Germinal center (tissue), 1 donor: Measurements from ENCODE around the gene PBRM1.
"Not testable (repeated sequence)": the region's sequence is repeated elsewhere in the genome, so short reads cannot be mapped to it uniquely, and the experiment has no call there.

Experiments
- DNase-seq: peaks from one replicate; pipeline ENCODE4 v3.0.0; 2012; ENCODE audit warnings: mixed read lengths, low spot score

Gene PBRM1

DNA sequence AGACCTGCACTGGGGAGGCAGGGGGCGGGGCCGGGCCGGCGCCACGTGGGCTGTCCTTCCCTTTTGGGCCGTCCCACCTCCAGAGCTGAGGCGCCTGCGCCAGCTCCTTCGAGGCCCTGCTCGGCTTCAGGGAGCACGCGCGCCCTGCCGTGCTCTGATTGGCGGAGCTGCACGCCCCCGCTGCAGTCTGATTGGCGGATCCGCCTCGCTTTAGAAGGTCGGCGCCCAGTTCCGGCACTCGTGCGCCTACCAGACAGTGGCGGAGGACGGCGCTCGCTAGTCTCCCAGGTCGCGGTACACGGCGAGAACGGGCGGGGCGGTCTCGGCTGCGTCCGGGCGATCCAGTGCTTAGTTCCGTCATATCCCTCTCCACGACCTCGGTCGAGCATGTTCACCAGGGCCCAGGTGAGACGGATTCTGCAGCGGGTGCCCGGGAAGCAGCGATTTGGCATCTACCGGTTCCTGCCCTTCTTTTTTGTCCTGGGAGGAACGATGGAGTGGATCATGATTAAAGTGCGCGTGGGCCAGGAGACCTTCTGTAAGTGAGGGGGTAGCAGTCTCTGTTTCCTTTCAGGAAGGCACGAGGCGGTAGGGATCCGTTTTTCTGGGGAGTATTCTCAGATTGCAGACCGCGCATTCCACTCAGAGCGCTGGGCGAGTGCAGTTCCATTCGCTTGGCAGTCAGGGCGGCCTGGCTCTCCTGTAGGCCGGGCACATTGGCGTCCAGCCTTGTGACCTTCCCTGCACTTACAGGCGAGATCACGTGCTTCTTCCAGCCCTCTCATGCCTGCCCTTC is 149.1 kb downstream of the PBRM1 start, which contains the start of gene UQCC5:
Gene UQCC5 (plus strand): TSS at position 237 of the 796 bp plus-strand sequence. CDS start 151 bp downstream, at position 388.
- DNase-seq = peak; percentile 99

DNA sequence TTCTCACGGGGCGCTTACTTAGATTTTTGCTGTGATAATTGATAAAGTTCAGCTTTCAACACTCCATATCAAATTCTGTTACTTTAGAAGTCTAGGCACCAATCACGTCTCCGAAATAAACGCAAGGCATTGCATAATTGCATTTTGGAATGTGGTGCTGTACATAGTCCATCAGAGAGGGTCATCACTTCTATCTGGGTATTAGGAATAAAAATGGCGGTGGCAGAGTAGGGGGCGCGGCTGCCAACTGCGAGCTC is 149.7 kb downstream of the PBRM1 start:
- no peak for DNase-seq

DNA sequence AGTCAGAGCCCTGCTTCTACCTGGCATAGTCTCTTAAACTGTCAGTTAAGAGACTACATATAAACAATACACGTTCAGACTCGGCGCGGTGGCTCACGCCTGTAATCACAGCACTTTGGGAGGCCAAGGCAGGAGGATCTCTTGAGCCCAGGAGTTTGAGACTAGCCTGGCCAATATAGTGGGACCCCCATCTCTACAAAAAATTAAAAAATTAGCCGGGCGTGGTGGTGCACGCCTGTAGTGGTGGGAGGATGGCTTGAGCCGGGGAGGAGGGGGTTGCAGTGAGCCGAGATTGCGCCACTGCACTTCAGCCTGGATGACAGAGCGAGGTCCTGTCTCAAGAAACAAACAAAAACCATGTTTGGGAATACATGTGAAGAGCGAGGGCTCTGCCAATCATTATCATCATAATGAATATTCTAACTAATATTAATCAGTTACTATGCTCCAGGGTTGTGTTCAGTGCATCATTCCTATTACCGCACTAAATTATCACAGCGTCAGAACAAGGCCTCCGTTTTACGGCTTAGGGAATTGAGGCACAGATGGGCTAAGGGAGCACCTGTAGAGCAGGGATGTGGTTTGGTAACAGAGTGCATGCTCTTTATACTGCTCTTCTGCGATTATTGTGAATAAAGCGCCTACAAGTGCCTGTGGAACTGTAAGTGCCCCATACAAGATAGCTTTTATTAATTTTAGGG is 150.2 kb downstream of the PBRM1 start:
- no peak for DNase-seq

DNA sequence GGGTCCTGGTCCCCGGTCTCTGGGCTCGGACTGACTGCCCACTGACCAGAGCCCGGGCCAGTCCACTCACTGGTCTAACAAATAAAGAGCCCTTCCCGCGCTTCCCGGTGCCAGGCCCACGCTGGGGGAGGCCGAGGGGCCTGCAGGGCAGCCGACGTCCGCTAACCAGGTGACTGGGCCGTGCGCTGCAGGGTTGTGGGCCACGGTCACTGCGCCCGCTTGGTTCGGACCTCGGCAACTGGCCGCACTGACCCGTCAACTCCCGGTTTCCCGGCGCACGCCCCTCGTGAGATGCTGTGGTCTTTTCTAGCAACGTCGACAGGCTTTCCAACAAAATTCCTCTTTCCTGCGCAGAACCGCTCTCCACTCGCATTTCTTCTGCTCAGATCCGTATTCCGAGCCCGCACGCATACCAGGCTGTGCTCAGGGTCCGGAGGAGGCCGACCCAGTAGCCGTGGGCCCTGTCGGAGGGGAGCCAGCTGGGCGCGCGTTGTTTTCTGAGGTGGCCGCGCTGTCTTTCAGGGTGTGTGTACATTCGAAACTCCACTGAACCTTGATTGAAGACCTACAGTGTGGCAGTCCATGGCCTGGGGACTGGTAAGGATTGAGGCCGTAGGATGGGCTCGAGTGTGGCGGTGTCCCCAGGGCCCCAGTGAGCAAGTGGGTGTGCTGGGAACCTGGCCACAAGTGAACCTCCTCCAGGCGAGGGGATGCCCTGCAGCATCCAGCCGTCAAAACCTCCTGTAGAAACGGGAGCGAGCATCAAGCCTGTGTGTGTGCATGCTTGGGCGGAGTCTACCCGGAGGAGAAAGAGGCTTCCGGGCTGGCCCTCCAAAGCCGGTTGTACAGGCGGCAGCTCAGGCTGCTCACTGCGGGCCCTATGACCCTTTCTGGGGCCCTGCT is 151.2 kb downstream of the PBRM1 start:
- peak; percentile 1 for DNase-seq

DNA sequence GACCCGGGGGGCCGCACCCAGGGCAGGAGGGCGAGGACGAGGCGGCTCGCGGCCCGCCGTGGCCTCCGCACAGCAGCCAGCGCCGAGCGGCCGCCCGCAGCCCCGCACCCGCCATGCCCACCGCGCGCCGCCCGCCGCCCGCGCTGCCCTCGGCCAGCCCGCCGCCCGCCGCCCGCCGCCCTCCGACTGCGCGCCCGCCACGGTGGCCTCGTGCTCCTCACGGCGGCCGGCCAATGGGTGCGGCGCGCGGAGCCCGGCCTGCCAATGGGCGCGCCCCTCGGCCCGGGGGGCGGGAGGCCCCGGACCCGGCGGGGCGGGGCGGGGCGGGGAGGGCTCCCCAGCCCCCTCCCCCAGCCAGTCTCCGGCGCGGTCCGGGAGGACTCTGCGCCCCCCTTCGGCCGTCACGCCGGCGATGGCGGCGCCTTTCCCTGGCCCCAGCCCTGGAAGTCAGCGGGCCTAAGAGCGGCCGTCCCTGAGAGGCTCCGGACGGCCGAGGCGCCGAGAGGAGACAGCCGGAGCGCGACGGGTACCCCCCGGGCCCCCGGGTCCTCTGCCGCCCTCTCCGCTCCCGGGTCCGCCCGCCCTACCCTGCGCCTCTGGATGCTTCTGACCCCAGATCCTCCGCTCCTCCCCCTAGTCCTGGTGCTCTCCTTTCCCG is 152.0 kb downstream of the PBRM1 start, which contains the start of gene NT5DC2:
Gene NT5DC2 (minus strand): TSS at position 235 of the 658 bp plus-strand sequence. CDS start 120 bp downstream, at position 115.
- DNase-seq = peak; percentile 91

DNA sequence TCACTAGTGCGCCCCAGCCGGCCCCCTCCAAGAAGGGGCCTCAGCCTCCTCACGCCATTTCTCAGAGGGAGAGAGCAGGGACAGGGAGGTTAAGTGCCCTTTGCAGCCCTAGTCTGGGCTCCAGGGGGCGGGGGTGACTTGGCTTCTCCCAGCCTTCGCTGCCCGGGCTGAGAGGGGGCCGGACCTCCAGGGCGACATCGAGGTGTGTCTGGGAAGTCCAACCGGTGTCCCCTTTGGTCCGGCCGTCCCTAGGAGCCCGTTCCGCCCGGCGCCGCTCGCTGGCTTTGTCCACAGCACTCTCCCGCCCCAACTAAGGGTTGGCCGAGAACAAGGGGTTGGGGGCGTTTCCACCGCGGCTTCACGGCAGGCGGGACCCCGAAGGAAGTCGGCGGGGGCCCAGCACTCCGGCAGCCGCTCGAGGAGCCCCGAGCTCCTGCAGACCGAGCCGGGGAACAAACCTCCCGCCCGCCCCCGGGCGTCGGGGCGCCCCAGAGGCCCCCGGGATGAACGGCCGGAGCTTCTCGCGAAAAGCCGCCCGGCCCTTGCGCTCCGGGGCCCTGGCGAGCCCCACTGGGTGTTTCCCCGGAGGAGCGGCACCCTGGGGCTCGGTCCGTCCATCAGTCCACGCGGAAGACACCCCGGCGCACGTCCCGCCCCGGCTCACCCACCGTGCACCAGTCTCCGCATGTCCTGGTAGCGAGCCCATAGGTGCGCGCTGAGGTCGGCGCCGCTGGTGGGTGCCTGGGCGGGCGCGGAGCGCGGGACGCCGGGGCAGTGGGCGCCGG is 152.7 kb downstream of the PBRM1 start:
- DNase-seq = peak; percentile 60

DNA sequence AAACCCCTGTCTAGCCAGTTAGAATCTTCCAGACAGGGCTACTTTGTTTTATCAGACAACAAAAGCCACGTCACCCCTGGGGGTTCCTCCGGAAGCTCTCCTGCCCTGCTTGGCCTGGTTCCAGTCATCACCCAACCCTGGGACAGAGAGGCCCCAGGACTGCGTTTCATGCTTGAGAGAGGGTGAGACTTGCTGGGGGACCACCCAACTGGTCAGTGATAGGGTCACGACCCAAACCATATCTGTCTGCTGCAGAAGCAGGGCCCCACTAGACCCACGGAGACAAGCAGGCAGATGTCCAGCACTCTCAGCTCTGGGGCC is 153.2 kb downstream of the PBRM1 start:
- no peak for DNase-seq

DNA sequence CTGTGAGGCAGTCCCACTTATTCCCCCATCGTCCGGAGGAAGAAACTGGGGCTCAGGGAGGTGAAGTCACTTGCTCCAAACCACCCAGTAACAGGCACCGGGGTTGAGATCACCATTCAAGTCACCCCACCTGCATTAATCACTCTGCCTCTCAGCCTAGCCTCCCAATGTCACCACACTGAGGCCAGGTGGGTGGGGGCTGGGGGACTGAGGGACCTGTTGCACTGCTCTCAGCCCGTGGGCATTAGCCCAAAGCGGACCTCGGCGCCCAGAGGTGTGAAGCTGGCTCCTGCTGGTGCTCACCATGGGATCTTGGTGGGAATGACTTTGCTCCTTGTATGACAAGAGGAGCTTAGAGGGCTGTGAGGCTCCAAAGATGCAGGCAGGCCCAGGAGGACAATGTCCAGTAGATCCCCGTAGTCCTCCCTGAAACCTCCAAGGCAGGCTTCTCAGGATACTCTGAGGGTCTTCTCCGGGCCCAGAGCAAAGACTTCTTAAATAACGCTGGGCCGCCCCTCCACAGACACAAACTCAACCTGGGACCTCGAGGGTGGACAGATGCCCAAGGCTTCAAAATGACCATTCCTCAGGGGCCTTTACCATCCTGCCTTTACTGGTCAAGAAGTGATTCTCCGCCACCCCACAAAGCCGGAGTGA is 153.7 kb downstream of the PBRM1 start:
- no peak for DNase-seq

DNA sequence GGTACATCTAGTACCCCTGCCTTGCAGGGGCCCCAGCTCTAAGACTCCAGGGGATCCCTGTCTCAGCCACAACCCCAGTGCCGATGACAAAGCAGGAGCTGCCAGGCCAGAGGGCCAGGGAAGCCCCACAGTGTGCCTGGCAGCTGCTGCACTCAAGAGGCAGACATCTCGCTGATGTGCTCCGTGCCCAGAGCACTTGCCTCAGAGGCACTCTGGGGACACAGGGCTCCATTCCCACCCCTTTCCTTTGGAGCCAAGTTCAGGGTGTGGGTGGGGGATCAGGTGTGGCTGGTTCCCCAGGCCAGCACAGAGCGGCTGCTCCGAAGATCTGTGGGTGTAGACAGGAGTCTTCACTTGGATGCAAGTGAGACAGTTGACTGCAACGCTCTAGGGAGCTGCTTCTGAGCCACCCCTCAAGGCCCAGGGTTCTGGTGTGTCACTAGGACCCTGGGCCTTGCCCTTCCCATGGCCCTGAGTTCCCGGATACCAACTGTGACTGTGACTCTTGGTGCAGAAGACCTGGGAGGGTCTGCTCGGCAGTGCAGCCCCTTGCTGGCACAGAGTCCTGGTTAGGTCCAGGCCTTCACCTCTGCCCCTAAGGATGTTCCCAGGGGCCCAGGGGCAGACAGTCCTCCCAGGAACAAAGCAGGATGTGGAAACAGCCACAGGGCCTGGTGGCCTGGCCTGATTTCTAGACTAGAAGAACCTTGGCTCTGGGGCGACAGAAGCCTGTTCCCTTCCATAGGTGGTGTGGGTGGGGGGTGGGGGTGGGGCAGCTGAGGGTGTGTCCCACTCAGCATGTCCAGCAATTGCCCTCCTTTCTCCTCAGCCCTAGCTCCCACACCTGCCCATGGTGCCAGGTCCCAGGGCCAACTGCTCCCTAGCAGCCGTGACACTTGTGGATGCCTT is 154.5 kb downstream of the PBRM1 start:
- no peak for DNase-seq

DNA sequence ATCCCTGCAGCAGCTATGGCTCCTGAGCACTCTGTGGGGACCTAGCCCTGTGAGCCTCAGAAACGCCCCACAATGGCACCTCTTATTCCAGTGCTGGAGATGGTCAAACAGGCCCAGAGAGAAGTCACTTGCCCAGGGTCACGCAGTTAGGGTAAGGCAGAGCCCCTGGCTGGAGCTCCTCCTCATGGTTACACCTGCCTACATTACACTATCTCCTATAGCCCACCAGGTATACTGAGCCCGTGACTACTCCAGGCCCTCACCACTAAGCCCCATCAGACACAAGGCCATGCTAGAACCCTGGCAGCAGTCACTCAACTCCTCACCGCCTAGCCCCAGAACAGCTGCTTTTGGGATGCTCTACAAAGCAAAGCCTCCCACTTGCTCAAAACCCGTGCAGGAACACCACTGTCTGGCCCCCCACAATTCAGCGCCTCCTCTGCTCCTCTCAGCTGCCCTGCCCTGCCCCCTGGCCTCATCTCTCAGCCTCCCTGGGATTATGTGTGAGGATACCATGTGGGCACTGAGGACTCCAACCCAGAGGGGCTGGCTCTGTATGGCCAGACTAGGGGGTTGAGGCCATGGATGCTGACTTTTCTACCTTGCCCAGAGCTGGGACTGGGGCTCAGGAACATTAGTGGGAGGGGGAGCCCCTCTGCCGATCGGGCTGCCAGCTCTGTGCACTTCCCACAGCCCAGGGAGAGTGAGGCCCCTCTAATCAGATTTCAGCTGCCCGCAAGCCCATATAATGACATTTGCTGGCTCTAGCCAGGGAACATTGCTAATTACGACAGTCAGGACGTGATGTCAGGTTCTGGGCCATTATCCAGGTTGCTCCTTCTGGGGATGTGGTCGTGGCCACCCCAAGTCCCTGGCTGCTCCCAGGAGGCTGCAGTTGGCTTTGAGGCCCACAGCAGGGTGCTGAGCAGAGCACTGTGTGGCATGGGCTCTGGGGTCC is 156.1 kb downstream of the PBRM1 start:
- no peak for DNase-seq

DNA sequence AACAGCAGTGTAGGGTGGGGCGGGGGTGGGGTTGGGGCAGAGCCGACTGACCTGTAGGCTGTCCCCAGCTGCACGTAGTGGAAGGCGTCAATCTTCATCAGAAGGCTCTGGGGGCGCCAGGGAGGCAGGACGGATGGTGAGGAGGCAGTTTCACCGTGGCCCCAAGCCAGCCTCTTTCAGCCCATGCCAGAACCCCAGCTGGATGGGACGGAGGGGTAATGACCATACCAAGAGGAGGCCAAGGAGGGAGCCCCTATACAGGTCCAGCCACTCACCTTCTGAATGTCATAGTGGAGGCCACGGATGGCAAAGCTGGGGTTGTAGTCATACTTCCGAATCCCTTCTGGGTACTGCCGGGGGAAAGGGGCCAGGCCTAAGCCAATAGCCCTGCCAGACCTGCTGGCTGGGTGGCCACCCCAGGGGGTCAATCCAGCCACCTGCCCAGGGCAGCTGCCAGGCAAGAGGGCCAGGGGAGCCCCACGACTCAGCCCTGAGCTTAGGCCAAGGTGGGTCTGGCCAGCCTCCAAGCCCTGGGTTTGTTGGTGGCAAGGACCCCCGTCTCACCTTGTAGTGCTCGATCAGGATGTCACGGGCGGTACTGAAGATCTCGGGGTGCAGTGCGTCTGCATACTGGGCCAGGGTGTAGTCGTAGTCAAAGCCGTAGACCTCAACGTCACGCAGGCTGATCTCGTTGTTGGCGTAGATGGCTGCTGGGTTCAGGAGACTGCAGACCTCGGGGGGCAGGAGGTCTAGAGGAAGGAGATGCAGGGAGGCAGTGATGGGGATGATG is 156.9 kb downstream of the PBRM1 start:
- no peak for DNase-seq

DNA sequence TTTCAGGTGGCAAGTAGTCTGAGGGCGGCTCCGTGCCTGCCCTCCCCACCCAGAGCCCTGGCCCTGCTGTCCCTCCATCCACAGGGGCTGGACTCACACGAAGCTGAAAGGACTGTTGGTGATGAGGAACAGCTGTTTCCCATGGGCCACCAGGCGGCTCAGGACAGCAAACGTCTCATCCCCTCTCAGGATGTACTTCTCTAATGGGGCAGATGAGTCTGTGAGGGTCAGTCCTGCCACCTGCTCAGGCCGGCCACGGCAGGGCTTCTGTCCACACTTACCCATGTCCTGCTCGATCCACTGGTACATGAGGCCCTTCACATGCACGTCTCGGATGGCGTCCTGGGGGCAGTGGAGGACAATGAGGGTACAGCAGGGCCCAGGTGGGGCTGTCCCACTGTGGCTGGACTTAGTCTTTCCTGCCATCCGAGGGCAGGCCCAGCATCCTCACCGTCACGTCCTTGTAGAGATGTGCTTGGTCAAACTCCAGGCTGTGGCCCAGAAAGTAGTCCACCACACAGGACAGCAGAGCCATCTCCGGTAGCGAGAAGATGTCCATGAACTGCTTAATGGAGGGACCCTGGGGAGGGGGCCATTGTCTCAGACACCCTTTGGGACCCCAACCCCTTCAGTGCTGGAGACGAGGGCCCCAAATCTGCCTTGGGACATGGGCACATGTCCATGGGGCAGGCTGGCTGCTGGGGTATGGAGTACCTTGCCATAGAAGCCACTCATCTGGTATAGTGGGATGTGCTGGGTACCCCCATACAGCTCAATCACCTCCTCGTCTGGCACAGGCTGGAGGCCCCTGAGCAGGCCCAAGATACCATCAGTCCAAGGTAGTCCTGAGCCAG is 157.8 kb downstream of the PBRM1 start:
- no peak for DNase-seq

DNA sequence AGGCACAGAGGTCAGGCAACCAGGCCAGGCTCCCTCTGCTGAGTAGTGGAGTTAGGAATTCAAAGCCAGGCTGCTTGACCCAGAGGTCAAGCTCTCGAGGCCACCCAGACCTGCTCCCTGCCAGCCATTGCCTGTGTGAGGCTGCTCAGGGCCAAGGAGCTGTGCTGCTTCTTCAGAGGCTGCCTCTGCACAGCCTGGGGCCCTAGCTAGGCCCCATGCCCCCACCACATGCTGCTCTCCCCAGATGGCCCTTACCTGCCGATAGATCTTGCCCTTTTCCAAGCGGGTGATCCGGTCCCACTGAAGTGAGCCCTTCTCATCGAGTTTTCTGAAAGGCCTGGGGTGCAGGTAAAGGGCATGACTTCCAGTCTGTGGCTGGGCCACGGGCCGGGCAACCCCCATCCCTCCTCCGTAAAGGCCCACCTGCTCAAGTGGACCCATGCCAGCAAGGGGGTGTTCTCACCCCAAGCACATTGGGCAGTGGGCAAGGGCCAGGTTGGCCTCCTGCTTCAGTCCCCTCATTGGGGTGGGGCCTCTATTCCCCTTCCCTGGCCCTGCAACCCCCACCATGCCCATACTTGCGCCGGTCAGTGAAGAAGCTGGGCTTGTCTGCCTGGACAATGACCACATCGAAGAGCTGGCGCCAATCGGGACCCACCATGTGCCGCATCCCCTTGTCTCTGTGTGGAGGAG is 158.5 kb downstream of the PBRM1 start:
- no peak for DNase-seq

DNA sequence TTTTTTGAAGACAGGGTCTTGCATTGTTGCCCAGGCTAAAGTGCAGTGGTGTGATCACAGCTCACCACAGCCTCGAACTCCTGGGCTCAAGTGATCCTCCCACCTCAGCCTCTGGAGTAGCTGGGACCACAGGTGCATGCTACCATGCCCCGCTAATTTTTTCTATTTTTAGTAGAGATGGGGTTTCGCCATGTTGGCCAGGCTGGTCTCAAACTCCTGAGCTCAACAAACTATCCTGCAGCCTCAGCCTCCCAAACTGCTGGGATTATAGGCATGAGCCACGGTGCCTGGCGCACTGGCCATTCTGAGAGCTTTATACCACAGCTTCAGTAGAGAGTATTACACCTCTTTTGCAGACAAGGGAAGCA is 159.1 kb downstream of the PBRM1 start:
- not testable (repeated sequence) for DNase-seq

DNA sequence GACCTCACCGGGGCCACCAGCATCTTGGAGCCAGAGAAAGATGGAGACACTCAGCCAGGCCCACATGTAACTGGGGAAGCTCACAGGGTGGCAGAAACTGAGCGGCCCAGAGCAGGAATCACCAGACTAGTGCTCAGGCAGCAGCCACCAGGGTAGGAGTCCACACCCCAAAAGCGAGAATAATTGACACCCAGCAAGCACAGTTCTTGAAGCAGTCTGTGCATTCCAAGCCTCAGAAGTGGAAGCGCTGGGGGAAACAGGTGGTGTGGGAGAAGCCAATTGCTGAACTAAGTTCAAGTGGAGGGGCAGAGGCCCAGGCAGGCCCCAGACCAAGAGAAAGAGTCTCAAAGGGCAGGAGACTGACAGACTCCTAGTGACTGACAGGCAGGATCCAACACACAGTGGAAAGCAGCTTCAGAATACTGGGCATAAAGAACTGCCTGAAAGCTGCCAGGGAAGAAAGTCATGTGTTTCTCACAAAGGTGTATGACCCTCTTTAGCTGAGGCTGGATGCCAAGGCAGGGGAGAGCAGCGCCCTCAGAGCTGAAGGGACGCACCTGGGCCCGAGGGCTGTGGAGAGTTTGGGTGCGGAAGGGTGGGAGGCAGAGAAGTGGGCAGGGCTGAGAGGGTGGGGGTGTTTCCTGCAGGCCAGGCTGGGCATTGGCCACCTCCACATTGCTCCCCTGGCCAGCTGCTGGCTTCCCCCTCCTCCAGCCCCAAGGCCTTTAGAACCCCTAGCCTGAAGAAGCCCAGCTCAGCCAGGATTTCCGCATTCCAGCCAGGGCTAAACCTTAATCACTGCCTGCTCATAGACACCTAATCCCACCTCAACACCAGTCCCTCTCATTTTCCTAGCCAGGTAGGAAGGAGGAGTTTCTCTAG is 159.8 kb downstream of the PBRM1 start:
- no peak for DNase-seq
